Measurements from ENCODE around the gene DDIT3. TPM values are rescaled to one million over a fixed set of nuclear protein-coding genes. Genes with fewer than 3 reads are reported as not detected.

The DDIT3 gene
- total RNA-seq, 1 donor from 2014 or later, result 17.7 TPM

- no peak for DNase-seq (ENCODE audit: extremely low spot score, unreplicated experiment)
- H3K27me3 Mint-ChIP-seq, result peaks cover 86% of the 10 kb centered on the region
- no peaks in the 10 kb centered on the region for H3K9me3 Mint-ChIP-seq
- TF ChIP-seq CTCF (conservative IDR thresholded peaks at IDR 0.05), result no peak
- H3K4me3 Mint-ChIP-seq, result peak overlapping the region; percentile 84
- no peaks in the 10 kb centered on the region for H3K36me3 Mint-ChIP-seq
- H3K4me1 Mint-ChIP-seq (ENCODE audit: unreplicated experiment), result no peaks in the 10 kb centered on the region
- H3K27ac Mint-ChIP-seq, result no peak overlapping the region
Measured at GRCh38 chr12:57475271-57476161, 44.8 kb downstream of the DDIT3 start.

GRCh38 chr12:57474862-57475261 lies 45.5 kb downstream of the DDIT3 start:
- no peak for DNase-seq (ENCODE audit: extremely low spot score, unreplicated experiment)
- Mint-ChIP-seq H3K9me3 (no peaks in the 10 kb centered on the region), H3K4me1 (ENCODE audit: unreplicated experiment) (no peaks in the 10 kb centered on the region), H3K36me3 (no peaks in the 10 kb centered on the region), H3K27ac (no peak overlapping the region), H3K27me3 (peaks cover 80% of the 10 kb centered on the region), H3K4me3 (peak overlapping the region; percentile 48)
- no peak for TF ChIP-seq CTCF (conservative IDR thresholded peaks at IDR 0.05)

GRCh38 chr12:57474430-57474829 lies 45.9 kb downstream of the DDIT3 start:
- Mint-ChIP-seq H3K36me3 (no peaks in the 10 kb centered on the region), H3K27ac (no peak overlapping the region), H3K4me1 (ENCODE audit: unreplicated experiment) (no peaks in the 10 kb centered on the region), H3K9me3 (no peaks in the 10 kb centered on the region), H3K4me3 (peak overlapping the region; percentile 48), H3K27me3 (peaks cover 76% of the 10 kb centered on the region)
- no peak for TF ChIP-seq CTCF (conservative IDR thresholded peaks at IDR 0.05)
- DNase-seq (ENCODE audit: extremely low spot score, unreplicated experiment), result no peak

- H3K4me3 Mint-ChIP-seq, result peak overlapping the region; percentile 48
- DNase-seq (ENCODE audit: extremely low spot score, unreplicated experiment), result no peak
- H3K27me3 Mint-ChIP-seq, result peaks cover 74% of the 10 kb centered on the region
- no peak overlapping the region for H3K27ac Mint-ChIP-seq
- no peak for TF ChIP-seq CTCF (conservative IDR thresholded peaks at IDR 0.05)
- H3K36me3 Mint-ChIP-seq, result no peaks in the 10 kb centered on the region
- H3K4me1 Mint-ChIP-seq (ENCODE audit: unreplicated experiment), result no peaks in the 10 kb centered on the region
- H3K9me3 Mint-ChIP-seq, result no peaks in the 10 kb centered on the region
Measured at GRCh38 chr12:57473886-57474285, 46.4 kb downstream of the DDIT3 start.

GRCh38 chr12:57473392-57473791 lies 46.9 kb downstream of the DDIT3 start:
- DNase-seq (ENCODE audit: extremely low spot score, unreplicated experiment), result no peak
- no peak for TF ChIP-seq CTCF (conservative IDR thresholded peaks at IDR 0.05)
- no peak overlapping the region for H3K4me3 Mint-ChIP-seq
- H3K27me3 Mint-ChIP-seq, result peaks cover 71% of the 10 kb centered on the region
- H3K36me3 Mint-ChIP-seq, result no peaks in the 10 kb centered on the region
- H3K4me1 Mint-ChIP-seq (ENCODE audit: unreplicated experiment), result no peaks in the 10 kb centered on the region
- no peaks in the 10 kb centered on the region for H3K9me3 Mint-ChIP-seq
- H3K27ac Mint-ChIP-seq, result no peak overlapping the region
